Cerebellar cortex (tissue), 1 donor: ENCODE data around the gene ZNF44.
"Not testable (repeated sequence)": the region's sequence is repeated elsewhere in the genome, so short reads cannot be mapped to it uniquely, and the experiment has no call there.

ENCODE experiments used
- DNase-seq: peaks from one replicate; pipeline ENCODE4 v3.0.0-alpha.2; 2015; ENCODE audit warnings: low spot score

ZNF44 gene

GRCh38 chr19:12294249-12295158 lies at the start of gene ZNF44:
TSS of gene ZNF44 (minus strand) at chr19:12294883. CDS start at chr19:12294694, 189 bp downstream.
- DNase-seq = peak; percentile 99

- DNase-seq = peak; percentile 98
Observed at GRCh38 chr19:12333162-12334159, 38.8 kb upstream of the ZNF44 start, which contains the start of gene ZNF563. TSS of gene ZNF563 (minus strand) at chr19:12333633. CDS start at chr19:12333482, 151 bp downstream.

GRCh38 chr19:12331211-12331941 lies 36.7 kb upstream of the ZNF44 start:
- no peak for DNase-seq

- DNase-seq = no peak
Observed at GRCh38 chr19:12330340-12330739, 35.7 kb upstream of the ZNF44 start.

GRCh38 chr19:12325690-12326089 lies 31.0 kb upstream of the ZNF44 start:
- no peak for DNase-seq

- no peak for DNase-seq
Observed at GRCh38 chr19:12318782-12319413, 24.2 kb upstream of the ZNF44 start.

GRCh38 chr19:12314553-12314952 lies 19.9 kb upstream of the ZNF44 start:
- DNase-seq = no peak

GRCh38 chr19:12308891-12309290 lies 14.2 kb upstream of the ZNF44 start:
- DNase-seq = not testable (repeated sequence)

GRCh38 chr19:12295191-12295590 lies 508 bp upstream of the ZNF44 start:
- no peak for DNase-seq

GRCh38 chr19:12293777-12294248 lies 870 bp downstream of the ZNF44 start:
- DNase-seq = peak; percentile 52

- no peak for DNase-seq
Observed at GRCh38 chr19:12289790-12290065, 5.0 kb downstream of the ZNF44 start.

- no peak for DNase-seq
Observed at GRCh38 chr19:12287958-12288500, 6.7 kb downstream of the ZNF44 start.

- no peak for DNase-seq
Observed at GRCh38 chr19:12284631-12285030, 10.1 kb downstream of the ZNF44 start.

GRCh38 chr19:12284226-12284625 lies 10.5 kb downstream of the ZNF44 start:
- DNase-seq = no peak

GRCh38 chr19:12278713-12279112 lies 16.0 kb downstream of the ZNF44 start:
- no peak for DNase-seq

- DNase-seq = no peak
Observed at GRCh38 chr19:12272980-12273901, 21.4 kb downstream of the ZNF44 start.

GRCh38 chr19:12272386-12272785 lies 22.3 kb downstream of the ZNF44 start:
- no peak for DNase-seq

GRCh38 chr19:12270854-12271253 lies 23.8 kb downstream of the ZNF44 start:
- no peak for DNase-seq

- DNase-seq = no peak
Observed at GRCh38 chr19:12265921-12266704, 28.6 kb downstream of the ZNF44 start.
